PC-3 (cell line): ENCODE measurements around the gene MARCOL.

ENCODE experiments used
- CTCF ChIP-seq: fragments of 300-600 bp; sonication (generic); conservative IDR thresholded peaks from 2 replicates; pipeline ENCODE4 v1.5.1; 2017; ENCODE audit warnings: antibody characterized with exemption, low read depth, mild to moderate bottlenecking, low read length
- EZH2 ChIP-seq: fragments of 300-600 bp; sonication (generic); IDR thresholded peaks from one replicate; pipeline ENCODE4 v1.6.1; 2017; ENCODE audit warnings: antibody characterized with exemption, mild to moderate bottlenecking, low read length; ENCODE audit not compliant: unreplicated experiment

- no peak for TF ChIP-seq CTCF
- no peak for TF ChIP-seq EZH2
Measured at GRCh38 chr5:148267962-148268361, 29.6 kb downstream of the MARCOL start.
